HG03354 (cell line): Measurements from ENCODE around the gene UNC79.
"Not testable (repeated sequence)": the region's sequence is repeated elsewhere in the genome, so short reads cannot be mapped to it uniquely, and the experiment has no call there.

ENCODE experiments used
- ATAC-seq: cut with Tn5 transposase; IDR thresholded peaks from one replicate; pipeline ENCODE4 v1.9.1; 2021; ENCODE audit warnings: mild to moderate bottlenecking; ENCODE audit not compliant: unreplicated experiment, poor library complexity, severe bottlenecking

Gene UNC79

DNA sequence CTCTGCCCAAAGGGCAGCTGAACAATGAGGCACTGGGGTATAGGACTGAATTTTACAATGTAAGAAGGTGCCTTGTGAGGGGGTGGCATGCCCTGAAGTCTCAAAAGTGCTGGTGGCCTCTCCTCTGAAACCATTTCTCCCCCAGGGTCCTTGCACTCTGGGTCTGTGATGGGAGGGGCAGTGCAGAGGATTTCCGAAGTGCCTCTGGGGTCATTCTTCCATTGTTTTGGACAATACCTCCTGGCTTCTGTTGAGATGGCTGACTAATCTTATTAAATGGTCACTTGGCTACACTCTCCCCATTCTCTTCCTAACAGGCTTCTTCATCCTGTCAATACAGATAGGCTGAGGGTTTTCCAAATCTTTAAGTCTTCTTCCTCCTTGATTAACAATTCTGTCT lies 59.3 kb downstream of the UNC79 start:
- no peak for ATAC-seq

GRCh38 chr14:93493054-93493453 lies 62.3 kb downstream of the UNC79 start:
- no peak for ATAC-seq

- ATAC-seq: not testable (repeated sequence)
Observed at GRCh38 chr14:93493622-93494021, 62.9 kb downstream of the UNC79 start.

DNA sequence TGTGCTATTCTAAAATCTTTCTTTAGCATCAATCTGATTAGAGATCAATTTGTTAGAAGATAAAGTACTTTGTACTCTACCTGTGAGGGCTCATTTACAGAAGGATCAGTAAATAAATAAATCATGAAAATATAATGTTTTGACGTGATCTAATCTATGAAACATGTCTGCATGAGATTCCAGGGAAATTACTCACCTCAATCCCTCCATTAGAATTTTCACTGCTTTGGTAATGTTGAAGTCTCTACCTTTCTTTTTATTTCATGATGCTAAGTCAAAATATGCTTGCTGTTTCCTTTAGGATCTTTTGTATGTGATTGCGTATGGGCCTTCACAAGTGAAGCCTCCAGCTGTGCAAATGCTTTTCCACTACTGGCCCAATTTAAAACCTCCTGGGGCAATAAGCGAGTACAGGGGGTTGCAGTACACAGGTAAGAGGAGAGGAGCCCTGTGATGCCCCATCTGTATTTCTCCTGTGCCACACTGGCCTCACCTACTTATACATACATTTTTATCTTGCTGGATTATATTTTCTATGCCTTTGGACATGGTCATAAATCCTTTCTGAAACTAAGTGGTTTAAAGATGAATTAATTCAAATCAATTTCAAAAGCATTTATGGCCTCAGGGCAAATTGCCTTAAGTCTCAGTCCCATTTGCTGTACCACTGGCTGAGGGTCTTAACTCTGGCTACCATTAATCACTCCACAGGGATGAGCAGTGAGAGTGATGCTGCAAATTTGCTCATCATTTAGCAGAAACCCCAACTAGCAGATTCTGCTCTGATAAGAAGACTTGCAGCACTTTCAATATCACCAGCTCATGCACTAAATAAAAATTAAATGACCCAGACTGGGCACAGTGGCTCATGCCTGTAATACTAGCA lies 66.4 kb downstream of the UNC79 start:
- ATAC-seq: no peak

DNA sequence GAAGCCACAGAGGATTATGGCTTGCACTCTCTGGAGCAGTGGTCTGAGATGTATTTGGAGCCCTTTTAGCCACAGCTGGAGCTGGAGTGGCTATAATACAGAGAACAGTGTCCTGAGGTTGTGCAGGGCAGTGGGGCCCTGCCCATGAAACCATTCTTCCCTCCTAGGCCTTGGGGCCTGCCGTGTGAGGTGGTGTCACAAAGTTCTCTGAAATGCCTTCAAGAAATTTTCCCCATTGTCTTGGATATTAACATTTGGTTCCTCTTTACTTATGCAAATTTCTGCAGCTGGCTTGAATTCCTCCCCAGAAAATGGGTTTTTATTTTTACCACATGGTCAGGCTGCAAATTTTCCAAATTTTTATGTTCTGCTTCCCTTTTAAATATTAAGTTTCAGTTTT lies 79.3 kb downstream of the UNC79 start:
- ATAC-seq: no peak

DNA sequence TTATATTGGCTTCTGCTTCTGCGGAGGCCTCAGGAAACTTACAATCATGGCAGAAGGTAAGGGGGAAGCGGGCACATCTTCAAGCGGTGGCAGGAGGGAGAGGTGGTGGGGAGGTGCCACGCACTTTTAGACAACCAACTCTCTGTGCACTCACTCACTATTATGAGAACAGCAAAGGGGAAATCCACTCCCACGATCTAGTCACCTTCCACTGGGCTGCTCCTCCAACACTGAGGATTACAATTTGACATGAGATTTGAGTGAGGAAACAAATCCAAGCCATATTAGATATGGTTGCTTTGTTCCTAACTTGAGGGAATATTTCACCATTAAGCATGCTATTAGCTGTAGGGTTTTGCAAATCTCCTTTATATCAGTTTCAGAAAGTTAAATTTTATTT lies 80.3 kb downstream of the UNC79 start:
- no peak for ATAC-seq

DNA sequence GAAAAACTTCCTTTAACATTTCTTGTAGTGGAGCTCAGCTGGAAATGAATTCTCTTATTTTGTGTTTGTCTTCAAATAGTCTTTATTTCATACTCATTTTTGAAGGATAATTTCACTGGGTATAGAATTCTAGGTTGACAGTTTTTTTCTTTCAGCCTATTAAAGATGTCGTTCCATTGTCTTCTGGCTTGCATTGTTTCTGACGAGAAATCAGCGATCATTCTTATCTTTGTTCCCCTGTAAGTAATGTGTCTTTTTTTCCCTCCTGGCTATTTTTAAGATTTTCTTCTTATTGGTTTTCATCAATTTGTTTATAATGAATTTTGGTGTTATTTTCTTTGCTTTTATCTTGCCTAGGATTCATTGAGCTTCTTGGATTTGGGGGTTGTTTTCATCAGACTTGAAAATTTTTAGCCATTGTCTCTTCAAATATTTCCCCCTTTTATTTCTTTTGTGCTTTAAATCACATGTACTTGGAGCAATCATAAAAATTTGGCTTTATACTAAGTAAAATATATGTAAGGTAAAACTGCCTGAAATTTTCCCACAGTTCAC lies 89.4 kb downstream of the UNC79 start:
- no peak for ATAC-seq

- no peak for ATAC-seq
Observed at GRCh38 chr14:93522221-93522620, 91.5 kb downstream of the UNC79 start.

DNA sequence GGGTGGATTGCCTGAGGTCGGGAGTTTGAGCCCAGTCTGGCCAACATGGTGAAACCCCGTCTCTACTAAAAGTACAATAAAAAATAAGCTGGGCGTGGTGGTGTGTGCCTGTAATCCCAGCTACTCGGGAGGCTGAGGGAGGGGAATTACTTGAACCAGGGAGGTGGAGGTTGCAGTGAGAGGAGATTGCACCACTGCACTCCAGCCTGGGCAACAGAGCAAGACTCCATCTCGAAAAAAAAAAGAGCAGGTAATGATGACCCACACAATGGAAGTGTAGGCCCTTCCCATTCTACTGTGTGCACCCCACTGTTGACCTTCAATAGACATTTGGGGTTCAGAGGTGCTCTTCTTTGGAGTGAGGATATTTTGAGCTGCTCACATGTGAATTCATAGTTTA lies 94.5 kb downstream of the UNC79 start:
- ATAC-seq: not testable (repeated sequence)

DNA sequence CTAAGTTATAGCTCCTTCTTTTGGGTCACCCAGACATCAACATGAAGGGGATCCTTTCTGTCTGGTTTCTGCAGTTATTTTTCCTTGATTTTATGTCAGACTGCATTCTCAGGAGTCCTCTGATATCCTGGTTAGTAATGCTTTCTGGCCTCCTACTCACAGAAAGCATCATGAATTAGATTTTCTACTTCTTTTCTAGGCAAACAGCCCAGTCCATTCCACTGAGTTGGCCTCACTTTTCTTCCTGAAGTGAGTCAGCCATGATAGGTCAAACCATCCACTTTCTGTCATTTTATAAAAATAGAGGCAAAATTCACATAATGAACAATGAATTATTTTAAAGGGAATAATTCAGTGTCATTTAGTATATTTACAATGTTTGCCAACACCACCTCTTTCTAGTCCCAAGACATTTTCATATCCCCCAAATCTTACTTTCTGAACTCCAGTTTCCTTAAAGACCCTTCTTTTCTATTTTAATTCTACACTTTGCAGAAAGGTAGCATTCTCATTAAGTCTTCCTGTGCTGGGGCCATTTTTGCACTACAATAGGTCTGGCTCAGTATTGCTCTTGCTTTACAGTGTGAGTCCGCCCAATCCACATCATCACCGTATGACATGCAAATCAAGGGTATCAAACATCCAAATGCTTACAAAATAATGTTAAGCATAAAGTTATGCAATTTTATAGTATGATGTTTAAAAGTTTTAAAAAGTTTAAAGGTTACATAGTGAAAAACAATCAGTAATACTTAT lies 95.1 kb downstream of the UNC79 start:
- no peak for ATAC-seq

DNA sequence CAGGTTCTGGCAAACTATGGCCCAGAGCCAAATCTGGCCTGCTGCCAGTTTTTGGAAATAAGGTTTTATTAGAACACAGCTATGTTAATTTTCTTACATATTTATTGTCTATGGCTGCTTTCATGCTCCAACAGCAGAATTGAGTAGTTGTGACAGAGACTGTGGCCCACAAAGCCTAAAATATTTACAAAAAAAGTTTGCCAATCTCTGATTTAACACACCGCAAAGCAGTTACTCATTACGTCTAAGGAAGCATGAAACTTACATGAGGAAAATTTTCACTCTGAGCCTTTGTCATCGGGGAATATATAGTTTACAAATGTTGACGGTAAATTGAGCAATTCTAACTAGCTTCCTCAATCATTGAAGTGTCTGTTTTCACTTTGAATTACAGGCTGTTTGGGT lies 96.5 kb downstream of the UNC79 start:
- ATAC-seq: no peak

GRCh38 chr14:93528884-93529558 lies 98.3 kb downstream of the UNC79 start:
- ATAC-seq: no peak

DNA sequence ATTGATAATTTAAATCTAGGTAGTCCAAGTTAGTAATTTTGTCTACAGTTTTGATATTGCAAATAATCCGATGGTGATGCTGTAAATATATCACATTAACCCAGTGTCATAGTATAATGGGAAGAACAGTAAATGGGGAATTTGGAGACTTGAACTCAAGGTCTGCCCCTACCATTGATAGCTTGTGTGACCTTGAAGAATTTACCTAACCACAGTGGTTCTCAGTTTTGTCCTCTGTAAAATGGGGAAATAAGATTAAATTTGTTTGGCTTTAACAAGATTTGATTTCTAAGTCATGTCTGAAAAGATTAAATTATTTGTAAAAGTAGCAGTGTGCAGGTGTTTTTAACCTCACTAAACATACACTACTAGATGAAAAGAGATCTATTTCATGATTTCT lies 100.9 kb downstream of the UNC79 start:
- no peak for ATAC-seq

- no peak for ATAC-seq
Observed at GRCh38 chr14:93532541-93532940, 101.8 kb downstream of the UNC79 start.

- peak; percentile 48 for ATAC-seq
Observed at GRCh38 chr14:93533437-93533836, 102.7 kb downstream of the UNC79 start.

GRCh38 chr14:93533842-93534241 lies 103.1 kb downstream of the UNC79 start:
- ATAC-seq: peak; percentile 80

DNA sequence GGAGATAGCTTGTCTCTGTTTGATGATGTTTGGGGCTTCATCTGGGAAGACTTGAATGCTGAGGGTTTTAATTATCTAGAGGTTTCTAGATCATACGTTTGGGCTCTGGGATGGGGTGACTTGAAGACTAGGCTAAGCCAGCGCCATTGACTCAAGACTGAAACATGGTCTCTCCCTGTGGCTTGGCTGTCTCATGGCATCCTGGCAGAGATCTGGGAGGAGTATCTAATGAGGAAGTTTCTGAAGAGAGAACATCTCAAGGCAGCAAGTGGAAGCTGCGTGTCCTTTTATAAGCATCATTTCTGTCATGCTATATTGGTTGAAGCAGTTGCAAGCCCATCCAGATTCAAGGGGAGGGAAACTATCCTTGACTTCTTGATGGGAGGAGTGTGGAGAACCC lies 104.8 kb downstream of the UNC79 start:
- ATAC-seq: no peak

GRCh38 chr14:93536945-93537344 lies 106.2 kb downstream of the UNC79 start:
- no peak for ATAC-seq

DNA sequence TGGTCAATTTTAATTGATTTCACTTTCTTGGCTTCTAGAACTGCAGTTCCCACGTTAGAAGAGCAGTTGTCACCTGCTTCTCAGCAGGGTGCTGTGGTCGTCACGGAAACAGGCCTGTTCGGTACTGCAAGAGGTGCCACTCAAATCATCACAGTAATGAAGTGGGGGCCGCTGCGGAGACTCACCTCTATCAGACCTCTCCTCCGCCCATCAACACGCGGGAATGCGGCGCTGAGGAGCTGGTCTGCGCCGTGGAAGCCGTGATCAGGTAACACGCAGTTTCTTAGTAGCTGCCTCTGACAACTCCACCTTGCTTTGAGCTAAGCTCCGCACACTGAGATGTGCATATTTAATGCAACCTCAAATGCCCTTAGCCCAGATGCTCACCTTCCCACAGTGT lies 107.2 kb downstream of the UNC79 start:
- ATAC-seq: no peak

DNA sequence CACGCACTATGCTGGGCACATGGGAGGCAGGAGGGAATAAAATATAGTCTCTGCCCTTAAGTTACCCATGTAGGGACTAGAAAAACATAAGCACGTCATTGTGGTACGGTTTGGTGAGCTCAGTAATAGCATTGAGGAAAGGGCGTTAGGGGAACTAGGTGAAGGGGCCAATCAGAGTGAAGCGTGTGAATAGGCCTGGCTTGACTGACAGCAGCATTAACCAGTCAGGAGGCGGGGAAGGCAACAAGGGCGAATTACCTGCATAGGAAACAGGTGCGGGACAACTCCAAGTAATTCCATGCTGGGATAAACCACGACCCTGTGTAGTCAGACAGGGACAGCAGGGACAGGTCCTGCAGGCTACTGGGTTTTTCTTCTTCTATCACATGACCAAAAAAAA lies 107.7 kb downstream of the UNC79 start:
- ATAC-seq: no peak
